ENCODE results near the gene PPFIA4. TPM values are rescaled to one million over a fixed set of nuclear protein-coding genes. Genes with fewer than 3 reads are reported as not detected.

Gene PPFIA4
- total RNA-seq, 1 experiment from 2014 or later: 0.83 TPM

- TF ChIP-seq, protein P1, sequence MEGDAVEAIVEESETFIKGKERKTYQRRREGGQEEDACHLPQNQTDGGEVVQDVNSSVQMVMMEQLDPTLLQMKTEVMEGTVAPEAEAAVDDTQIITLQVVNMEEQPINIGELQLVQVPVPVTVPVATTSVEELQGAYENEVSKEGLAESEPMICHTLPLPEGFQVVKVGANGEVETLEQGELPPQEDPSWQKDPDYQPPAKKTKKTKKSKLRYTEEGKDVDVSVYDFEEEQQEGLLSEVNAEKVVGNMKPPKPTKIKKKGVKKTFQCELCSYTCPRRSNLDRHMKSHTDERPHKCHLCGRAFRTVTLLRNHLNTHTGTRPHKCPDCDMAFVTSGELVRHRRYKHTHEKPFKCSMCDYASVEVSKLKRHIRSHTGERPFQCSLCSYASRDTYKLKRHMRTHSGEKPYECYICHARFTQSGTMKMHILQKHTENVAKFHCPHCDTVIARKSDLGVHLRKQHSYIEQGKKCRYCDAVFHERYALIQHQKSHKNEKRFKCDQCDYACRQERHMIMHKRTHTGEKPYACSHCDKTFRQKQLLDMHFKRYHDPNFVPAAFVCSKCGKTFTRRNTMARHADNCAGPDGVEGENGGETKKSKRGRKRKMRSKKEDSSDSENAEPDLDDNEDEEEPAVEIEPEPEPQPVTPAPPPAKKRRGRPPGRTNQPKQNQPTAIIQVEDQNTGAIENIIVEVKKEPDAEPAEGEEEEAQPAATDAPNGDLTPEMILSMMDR (IDR thresholded peaks at IDR 0.05; ENCODE audit: unreplicated experiment): no peak
- intact Hi-C loops (cut with micrococcal nuclease; ENCODE audit: unreplicated experiment): no loop called here
- H3K4me3 Mint-ChIP-seq (ENCODE audit: low read depth, unreplicated experiment): no peak overlapping the region
- no peak for DNase-seq
- CTCF ChIA-PET: interaction anchor here (0.6 to 1.9 kb wide), 5 partner anchors 20 to 161 kb away, joined by 3 to 5 read pairs (median 3); no protein-coding TSS in a partner anchor
- no peak overlapping the region for H3K27ac Mint-ChIP-seq (ENCODE audit: unreplicated experiment)
- peaks cover 92% of the 10 kb centered on the region for H3K27me3 Mint-ChIP-seq (ENCODE audit: unreplicated experiment)
- no peaks in the 10 kb centered on the region for H3K4me1 Mint-ChIP-seq (ENCODE audit: low read depth, unreplicated experiment)
- H3K9me3 Mint-ChIP-seq (ENCODE audit: low read depth, unreplicated experiment): no peaks in the 10 kb centered on the region
- no peaks in the 10 kb centered on the region for H3K36me3 Mint-ChIP-seq (ENCODE audit: insufficient read depth, unreplicated experiment)
- BruUV-seq (replicated peaks): no TSS peak
Observed at GRCh38 chr1:203055161-203055799, 29.0 kb downstream of the PPFIA4 start.

- Mint-ChIP-seq H3K4me3 (ENCODE audit: low read depth, unreplicated experiment) (no peak overlapping the region), H3K27ac (ENCODE audit: unreplicated experiment) (no peak overlapping the region), H3K4me1 (ENCODE audit: low read depth, unreplicated experiment) (no peaks in the 10 kb centered on the region), H3K27me3 (ENCODE audit: unreplicated experiment) (peaks cover 92% of the 10 kb centered on the region), H3K36me3 (ENCODE audit: insufficient read depth, unreplicated experiment) (no peaks in the 10 kb centered on the region), H3K9me3 (ENCODE audit: low read depth, unreplicated experiment) (no peaks in the 10 kb centered on the region)
- CTCF ChIA-PET: interaction anchor here (0.6 kb wide), 3 partner anchors 68 to 160 kb away, joined by 3 read pairs; no protein-coding TSS in a partner anchor
- TF ChIP-seq, protein P1 (IDR thresholded peaks at IDR 0.05; ENCODE audit: unreplicated experiment): no peak
- intact Hi-C loops (cut with micrococcal nuclease; ENCODE audit: unreplicated experiment): no loop called here
- no peak for DNase-seq
- BruUV-seq (replicated peaks): no TSS peak
Observed at GRCh38 chr1:203056012-203056411, 29.7 kb downstream of the PPFIA4 start.

DNA sequence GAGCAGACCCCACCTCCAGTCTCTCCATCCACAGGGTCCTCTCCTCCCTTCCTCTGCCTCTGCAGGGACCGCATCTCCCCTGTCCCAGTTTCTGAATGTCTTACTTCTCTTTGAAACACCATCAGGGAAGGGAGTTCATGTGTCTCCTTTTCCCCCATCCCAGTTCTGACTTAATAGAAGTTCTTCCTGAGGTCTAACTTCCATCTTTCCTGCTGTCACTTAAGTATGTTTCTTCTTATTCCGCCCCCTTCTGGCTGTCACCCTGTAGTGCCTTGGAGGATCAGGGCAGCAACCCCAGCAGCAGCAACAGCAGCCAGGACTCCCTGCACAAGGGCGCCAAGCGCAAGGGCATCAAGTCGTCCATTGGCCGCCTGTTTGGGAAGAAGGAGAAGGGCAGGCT is 30.2 kb downstream of the PPFIA4 start:
- no peak for DNase-seq
- no peak overlapping the region for H3K27ac Mint-ChIP-seq (ENCODE audit: unreplicated experiment)
- no TSS peak for BruUV-seq (replicated peaks)
- TF ChIP-seq, protein P1 (IDR thresholded peaks at IDR 0.05; ENCODE audit: unreplicated experiment): no peak
- H3K36me3 Mint-ChIP-seq (ENCODE audit: insufficient read depth, unreplicated experiment): no peaks in the 10 kb centered on the region
- H3K4me1 Mint-ChIP-seq (ENCODE audit: low read depth, unreplicated experiment): no peaks in the 10 kb centered on the region
- intact Hi-C loops (cut with micrococcal nuclease; ENCODE audit: unreplicated experiment): no loop called here
- no peaks in the 10 kb centered on the region for H3K9me3 Mint-ChIP-seq (ENCODE audit: low read depth, unreplicated experiment)
- peaks cover 92% of the 10 kb centered on the region for H3K27me3 Mint-ChIP-seq (ENCODE audit: unreplicated experiment)
- no peak overlapping the region for H3K4me3 Mint-ChIP-seq (ENCODE audit: low read depth, unreplicated experiment)
- CTCF ChIA-PET: no interaction called here

DNA sequence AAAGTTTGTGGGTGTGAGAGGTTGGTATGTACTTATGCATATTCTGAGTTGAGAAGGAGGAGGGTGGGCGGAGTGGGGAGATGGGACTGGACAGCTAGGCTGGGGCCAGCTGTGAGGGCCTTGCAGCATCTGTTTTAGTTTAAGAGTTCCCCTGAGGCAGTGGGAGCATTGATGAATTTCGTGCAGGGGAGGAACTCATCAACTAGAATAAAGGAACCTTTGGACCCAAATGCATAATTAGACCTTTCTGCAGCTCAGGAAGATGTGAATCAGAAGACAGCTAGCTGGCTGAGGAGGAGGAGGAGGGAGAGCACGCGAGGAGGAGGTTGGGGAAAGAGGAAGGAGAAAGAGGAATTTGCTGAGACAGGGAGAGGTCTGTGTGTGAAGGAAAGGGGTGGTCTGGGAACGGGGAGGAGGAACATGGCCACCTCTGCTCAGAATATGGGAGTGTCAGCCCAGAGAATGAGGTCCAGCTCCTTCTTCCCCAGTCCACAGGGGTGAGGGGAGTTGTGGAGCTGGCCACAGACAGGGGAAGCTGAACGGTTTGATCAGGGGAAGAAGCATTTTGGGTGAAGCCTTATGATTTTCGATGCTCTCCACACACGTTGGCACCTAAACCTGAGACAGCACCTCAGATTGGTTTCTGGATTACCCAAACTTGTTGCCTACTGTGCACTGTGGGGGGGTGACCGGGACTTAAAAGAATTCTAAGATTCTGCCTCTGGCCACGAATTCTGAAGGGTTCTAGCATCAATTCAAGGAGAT is 31.8 kb downstream of the PPFIA4 start:
- Mint-ChIP-seq H3K36me3 (ENCODE audit: insufficient read depth, unreplicated experiment) (no peaks in the 10 kb centered on the region), H3K27ac (ENCODE audit: unreplicated experiment) (no peak overlapping the region)
- CTCF ChIA-PET: no interaction called here

More for the DNA sequence above, 31.8 kb downstream of the PPFIA4 start:
- TF ChIP-seq, protein P1 (IDR thresholded peaks at IDR 0.05; ENCODE audit: unreplicated experiment): no peak
- no peak for DNase-seq
- Mint-ChIP-seq H3K4me3 (ENCODE audit: low read depth, unreplicated experiment) (no peak overlapping the region), H3K9me3 (ENCODE audit: low read depth, unreplicated experiment) (no peaks in the 10 kb centered on the region), H3K27me3 (ENCODE audit: unreplicated experiment) (peaks cover 91% of the 10 kb centered on the region), H3K4me1 (ENCODE audit: low read depth, unreplicated experiment) (no peaks in the 10 kb centered on the region)
- intact Hi-C loops (cut with micrococcal nuclease; ENCODE audit: unreplicated experiment): no loop called here
- no TSS peak for BruUV-seq (replicated peaks)
